ENCODE results near the gene NUP98.

NUP98 gene

DNA sequence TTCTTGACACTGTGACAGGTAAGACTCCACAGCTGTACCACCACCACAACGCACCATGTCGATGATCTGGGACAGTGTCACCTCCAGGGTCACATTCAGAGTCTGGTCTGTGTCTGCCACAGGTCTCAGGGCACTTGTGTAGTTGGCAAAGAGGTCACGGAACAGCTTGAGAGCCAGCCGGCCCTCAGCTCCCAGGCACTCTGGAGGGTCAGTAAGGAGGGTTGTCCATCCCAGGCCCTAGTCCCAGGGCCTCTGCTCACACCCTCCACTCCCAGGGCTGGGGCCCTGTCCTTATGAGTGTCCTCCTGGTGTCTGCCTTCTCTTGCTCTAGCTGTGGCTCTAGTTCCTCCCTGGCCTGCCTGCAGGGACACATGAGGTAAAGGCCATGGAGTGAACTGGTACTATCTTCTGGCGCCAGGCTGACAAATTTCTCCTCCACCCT, 127.6 kb downstream of the NUP98 start:
- Histone ChIP-seq H3K27ac (ENCODE audit: low read depth, low read length, severe bottlenecking) (no peak overlapping the region), H3K4me3 (ENCODE audit: extremely low read depth, insufficient read depth, low read length, poor library complexity, severe bottlenecking) (no peak overlapping the region), H3K36me3 (ENCODE audit: control insufficient read depth, insufficient read depth, low read length) (peaks cover 68% of the 10 kb centered on the region), H3K4me1 (ENCODE audit: control insufficient read depth, insufficient read depth, low read length, poor library complexity, severe bottlenecking) (peaks cover 6% of the 10 kb centered on the region), H3K9me3 (ENCODE audit: control insufficient read depth, low read length) (no peaks in the 10 kb centered on the region)
- 85 to 93% methylated on average over 5 of the region's 5 CpGs for WGBS, 2 experiments (ENCODE audit: insufficient coverage in 2 of 2)

DNA sequence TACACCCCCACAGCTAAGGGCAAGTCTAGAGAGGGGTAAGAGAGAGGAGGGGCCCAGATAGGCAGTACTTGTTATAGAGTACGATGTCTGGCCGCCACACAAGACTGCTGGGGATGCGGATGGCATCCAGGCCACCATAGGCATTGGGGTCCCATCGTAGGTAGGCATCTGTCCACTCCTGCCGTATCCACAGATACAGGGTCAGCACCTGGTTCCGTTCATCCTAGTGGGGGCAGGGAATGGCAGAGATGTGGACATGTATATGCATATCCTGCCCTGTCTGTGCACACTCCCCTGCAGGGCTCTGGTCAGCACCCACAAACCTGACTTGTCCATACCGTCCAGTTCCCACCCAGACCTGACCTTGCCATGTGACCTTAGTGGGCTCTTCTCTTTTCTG, 128.2 kb downstream of the NUP98 start:
- 98 to 100% methylated on average over 4 to 6 of the region's 7 CpGs for WGBS, 2 experiments (ENCODE audit: insufficient coverage in 2 of 2)
- no peak overlapping the region for H3K27ac ChIP-seq (ENCODE audit: low read depth, low read length, severe bottlenecking)
- no peak overlapping the region for H3K4me3 ChIP-seq (ENCODE audit: extremely low read depth, insufficient read depth, low read length, poor library complexity, severe bottlenecking)
- H3K36me3 ChIP-seq (ENCODE audit: control insufficient read depth, insufficient read depth, low read length): peaks cover 67% of the 10 kb centered on the region
- H3K4me1 ChIP-seq (ENCODE audit: control insufficient read depth, insufficient read depth, low read length, poor library complexity, severe bottlenecking): no peaks in the 10 kb centered on the region
- no peaks in the 10 kb centered on the region for H3K9me3 ChIP-seq (ENCODE audit: control insufficient read depth, low read length)

DNA sequence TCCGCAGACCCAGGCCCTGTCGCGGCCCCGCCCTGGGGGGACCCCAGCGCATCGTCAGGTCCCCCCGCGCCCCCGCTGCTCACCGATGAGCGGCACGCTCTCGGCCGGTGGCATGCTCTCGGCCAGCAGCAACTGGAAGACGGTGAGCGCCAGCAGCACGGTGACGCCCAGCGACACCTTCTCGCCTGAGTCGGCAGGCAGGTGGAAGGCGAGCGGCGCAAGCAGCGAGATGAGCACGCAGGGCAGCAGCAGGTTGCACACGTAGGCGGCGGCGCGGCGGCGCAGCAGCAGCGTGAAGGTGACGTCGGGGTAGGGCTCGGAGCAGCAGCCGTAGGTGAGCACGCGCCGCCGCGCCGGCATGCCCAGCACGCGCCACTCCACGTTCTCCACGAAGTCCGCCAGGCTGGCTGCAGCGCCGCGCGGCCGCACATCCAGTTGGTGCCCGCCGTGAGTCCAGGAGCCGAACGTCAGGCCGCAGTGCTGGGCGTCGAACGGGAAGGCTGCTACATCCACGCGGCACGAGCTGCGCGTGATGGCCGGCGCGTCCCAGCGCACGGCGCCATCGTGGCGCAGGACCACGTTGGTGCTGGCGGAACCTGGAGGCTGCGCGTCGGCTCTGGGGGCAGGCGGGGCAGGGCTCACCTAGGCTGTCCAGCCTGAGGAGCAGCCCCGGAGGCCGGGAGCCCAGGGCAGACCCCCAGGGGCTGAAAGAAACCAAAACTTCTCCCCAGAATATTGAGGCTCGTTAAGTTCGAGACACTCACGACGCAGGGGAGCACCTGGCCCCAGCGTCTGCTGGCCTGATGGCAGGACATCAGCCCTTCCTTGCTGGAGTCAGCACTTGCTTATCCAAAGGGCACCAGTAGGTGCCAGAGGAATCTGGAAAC, 130.0 kb downstream of the NUP98 start:
- H3K9me3 ChIP-seq (ENCODE audit: control insufficient read depth, low read length): no peaks in the 10 kb centered on the region
- 97 to 98% methylated on average over 88 to 89 of the region's 89 CpGs for whole genome bisulfite sequencing, 2 experiments (ENCODE audit: insufficient coverage in 2 of 2)
- no peak overlapping the region for H3K4me3 ChIP-seq (ENCODE audit: extremely low read depth, insufficient read depth, low read length, poor library complexity, severe bottlenecking)
- no peaks in the 10 kb centered on the region for H3K4me1 ChIP-seq (ENCODE audit: control insufficient read depth, insufficient read depth, low read length, poor library complexity, severe bottlenecking)
- peaks cover 54% of the 10 kb centered on the region for H3K36me3 ChIP-seq (ENCODE audit: control insufficient read depth, insufficient read depth, low read length)
- H3K27ac ChIP-seq (ENCODE audit: low read depth, low read length, severe bottlenecking): no peak overlapping the region

DNA sequence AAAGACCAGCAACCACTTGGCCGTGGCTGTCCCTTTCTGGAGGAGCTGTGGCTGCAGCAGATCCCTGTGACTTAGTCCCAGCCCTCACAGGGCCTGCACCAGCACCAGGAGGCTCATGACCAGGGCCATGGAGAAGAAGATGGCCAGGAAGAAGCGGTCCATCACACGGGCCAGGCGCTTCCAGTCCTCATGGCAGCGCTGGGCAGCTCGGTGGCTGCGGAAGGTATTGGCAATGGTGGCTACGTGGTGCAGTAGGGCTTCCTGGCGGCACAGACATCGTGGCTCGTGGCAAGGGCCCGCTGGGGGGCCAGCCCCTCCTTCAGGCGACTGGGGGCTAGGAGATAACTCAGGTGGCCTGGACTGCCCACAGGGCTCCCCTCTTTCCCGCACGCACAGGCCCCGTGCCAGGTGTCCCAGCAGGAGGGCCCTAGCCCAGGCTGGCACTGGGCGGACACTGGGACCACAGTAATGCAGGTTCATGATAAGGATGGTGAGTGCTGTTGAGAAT, 131.3 kb downstream of the NUP98 start:
- peaks cover 42% of the 10 kb centered on the region for H3K36me3 ChIP-seq (ENCODE audit: control insufficient read depth, insufficient read depth, low read length)
- 92 to 96% methylated on average over 14 to 17 of the region's 17 CpGs for WGBS, 2 experiments (ENCODE audit: insufficient coverage in 2 of 2)

DNA sequence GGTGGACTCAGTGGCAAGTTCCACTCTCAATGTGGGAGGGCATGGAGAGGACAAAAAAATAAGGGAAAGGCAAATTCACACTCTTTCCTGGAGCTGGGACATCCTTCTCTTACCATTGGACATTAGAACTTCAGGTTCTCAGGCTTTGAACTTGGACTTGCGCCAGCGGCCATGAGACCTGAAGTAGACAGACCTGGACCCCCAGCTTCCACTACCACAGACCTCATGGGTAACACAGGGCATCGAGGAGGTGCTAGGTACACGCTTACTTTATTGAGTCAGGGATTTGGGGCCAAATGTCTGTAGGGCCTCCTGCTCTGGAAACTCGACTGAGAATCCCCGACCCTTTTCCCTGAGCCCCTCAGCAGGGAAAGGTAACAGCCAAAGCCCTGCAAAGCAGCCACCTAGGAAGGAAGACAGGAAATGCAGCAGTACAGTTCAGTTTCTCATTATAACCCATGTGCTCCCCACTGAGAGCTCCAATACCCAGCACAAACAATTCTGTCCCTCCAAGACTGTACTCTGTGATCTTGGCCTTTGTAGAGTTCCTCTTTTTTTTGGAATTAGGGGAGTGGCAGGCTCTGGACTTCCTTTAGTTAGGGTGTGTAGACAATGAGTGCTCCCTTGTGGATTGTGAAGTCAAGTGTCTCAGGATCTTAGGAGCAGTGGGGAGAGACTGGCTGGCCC, 131.9 kb downstream of the NUP98 start:
- WGBS, 2 experiments (ENCODE audit: insufficient coverage in 2 of 2): 95 to 96% methylated on average over 6 of the region's 6 CpGs
- no peak overlapping the region for H3K27ac ChIP-seq (ENCODE audit: low read depth, low read length, severe bottlenecking)
- peaks cover 36% of the 10 kb centered on the region for H3K36me3 ChIP-seq (ENCODE audit: control insufficient read depth, insufficient read depth, low read length)
- H3K4me1 ChIP-seq (ENCODE audit: control insufficient read depth, insufficient read depth, low read length, poor library complexity, severe bottlenecking): no peaks in the 10 kb centered on the region
- no peak overlapping the region for H3K4me3 ChIP-seq (ENCODE audit: extremely low read depth, insufficient read depth, low read length, poor library complexity, severe bottlenecking)
- no peaks in the 10 kb centered on the region for H3K9me3 ChIP-seq (ENCODE audit: control insufficient read depth, low read length)

More for the DNA sequence above, 131.3 kb downstream of the NUP98 start:
- no peak overlapping the region for H3K27ac ChIP-seq (ENCODE audit: low read depth, low read length, severe bottlenecking)
- no peak overlapping the region for H3K4me3 ChIP-seq (ENCODE audit: extremely low read depth, insufficient read depth, low read length, poor library complexity, severe bottlenecking)
- no peaks in the 10 kb centered on the region for H3K9me3 ChIP-seq (ENCODE audit: control insufficient read depth, low read length)
- H3K4me1 ChIP-seq (ENCODE audit: control insufficient read depth, insufficient read depth, low read length, poor library complexity, severe bottlenecking): no peaks in the 10 kb centered on the region

DNA sequence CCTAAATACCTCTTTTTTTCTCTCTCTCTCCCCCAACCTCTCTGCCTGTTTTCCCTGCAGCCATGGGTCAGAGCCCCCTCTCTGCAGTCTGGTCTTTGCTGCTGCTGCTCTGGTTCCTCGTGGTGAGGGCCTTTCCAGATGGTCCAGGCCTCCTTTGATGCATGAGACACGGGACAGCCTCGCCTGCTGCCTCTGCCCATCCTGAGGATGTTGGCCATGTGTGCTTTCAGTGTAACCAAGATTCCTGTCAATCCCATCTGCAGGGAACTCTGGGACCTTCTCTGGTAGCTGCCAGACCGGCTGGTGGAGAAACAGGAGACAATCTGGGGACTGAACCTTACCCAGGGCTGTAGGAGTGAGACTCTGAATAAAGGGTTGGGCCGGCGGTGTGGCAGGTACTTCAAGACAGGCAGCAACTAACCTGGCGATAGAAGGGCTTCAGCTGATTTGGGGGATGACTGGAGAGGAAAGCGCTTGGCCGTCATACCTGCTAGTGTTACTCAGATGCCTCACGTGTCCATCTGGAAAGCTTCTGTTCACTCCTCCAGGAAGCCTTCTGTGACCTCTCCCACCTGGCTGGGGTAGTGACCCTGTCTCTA, 133.2 kb downstream of the NUP98 start:
- whole genome bisulfite sequencing, 2 experiments (ENCODE audit: insufficient coverage in 2 of 2): 90 to 93% methylated on average over 9 to 10 of the region's 10 CpGs
- Histone ChIP-seq H3K27ac (ENCODE audit: low read depth, low read length, severe bottlenecking) (no peak overlapping the region), H3K4me3 (ENCODE audit: extremely low read depth, insufficient read depth, low read length, poor library complexity, severe bottlenecking) (no peak overlapping the region)

DNA sequence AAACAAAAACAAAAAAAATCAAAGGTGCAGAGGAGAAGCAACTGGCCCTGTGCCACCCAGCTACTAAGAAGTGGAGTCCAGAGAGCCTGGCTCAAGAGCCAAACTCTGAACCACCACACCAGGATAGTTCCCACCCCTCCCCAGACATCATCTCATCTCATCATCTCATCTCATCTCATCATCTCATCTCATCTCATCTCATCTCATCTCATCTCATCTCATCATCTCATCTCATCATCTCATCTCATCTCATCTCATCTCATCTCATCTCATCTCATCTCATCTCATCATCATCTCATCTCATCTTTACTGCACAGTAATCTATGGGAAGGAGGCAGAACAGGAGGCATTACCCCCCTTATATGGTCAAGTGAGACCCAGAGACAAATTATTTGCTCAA, 134.5 kb downstream of the NUP98 start:
- H3K27ac ChIP-seq (ENCODE audit: low read depth, low read length, severe bottlenecking): no peak overlapping the region
- no peak overlapping the region for H3K4me3 ChIP-seq (ENCODE audit: extremely low read depth, insufficient read depth, low read length, poor library complexity, severe bottlenecking)
- no peaks in the 10 kb centered on the region for H3K9me3 ChIP-seq (ENCODE audit: control insufficient read depth, low read length)
- peaks cover 19% of the 10 kb centered on the region for H3K36me3 ChIP-seq (ENCODE audit: control insufficient read depth, insufficient read depth, low read length)
- no peaks in the 10 kb centered on the region for H3K4me1 ChIP-seq (ENCODE audit: control insufficient read depth, insufficient read depth, low read length, poor library complexity, severe bottlenecking)

More for the DNA sequence above, 133.2 kb downstream of the NUP98 start:
- Histone ChIP-seq H3K36me3 (ENCODE audit: control insufficient read depth, insufficient read depth, low read length) (peaks cover 24% of the 10 kb centered on the region), H3K4me1 (ENCODE audit: control insufficient read depth, insufficient read depth, low read length, poor library complexity, severe bottlenecking) (no peaks in the 10 kb centered on the region), H3K9me3 (ENCODE audit: control insufficient read depth, low read length) (no peaks in the 10 kb centered on the region)

DNA sequence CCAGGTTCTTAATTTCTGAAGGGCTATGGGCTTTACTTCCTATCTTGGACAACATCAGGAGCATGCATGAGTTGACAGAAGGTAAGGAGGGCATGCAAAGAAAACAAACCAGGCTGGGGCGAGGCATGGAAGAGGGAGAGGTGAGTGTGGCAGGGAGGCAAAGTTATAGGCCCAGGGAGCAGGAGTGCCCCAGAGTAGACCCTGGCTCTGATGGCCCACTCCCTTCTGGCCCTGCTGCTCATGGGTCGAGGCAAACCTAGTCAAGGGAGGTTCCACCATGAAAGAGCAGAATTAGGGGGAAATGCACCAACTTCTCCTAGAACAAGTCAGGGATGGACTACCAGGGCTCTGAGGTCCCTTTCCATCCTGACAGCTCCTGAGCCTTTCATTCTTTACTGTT, 136.4 kb downstream of the NUP98 start:
- 82 to 95% methylated on average over 2 of the region's 2 CpGs for WGBS, 2 experiments (ENCODE audit: insufficient coverage in 2 of 2)
- H3K36me3 ChIP-seq (ENCODE audit: control insufficient read depth, insufficient read depth, low read length): peaks cover 9% of the 10 kb centered on the region

DNA sequence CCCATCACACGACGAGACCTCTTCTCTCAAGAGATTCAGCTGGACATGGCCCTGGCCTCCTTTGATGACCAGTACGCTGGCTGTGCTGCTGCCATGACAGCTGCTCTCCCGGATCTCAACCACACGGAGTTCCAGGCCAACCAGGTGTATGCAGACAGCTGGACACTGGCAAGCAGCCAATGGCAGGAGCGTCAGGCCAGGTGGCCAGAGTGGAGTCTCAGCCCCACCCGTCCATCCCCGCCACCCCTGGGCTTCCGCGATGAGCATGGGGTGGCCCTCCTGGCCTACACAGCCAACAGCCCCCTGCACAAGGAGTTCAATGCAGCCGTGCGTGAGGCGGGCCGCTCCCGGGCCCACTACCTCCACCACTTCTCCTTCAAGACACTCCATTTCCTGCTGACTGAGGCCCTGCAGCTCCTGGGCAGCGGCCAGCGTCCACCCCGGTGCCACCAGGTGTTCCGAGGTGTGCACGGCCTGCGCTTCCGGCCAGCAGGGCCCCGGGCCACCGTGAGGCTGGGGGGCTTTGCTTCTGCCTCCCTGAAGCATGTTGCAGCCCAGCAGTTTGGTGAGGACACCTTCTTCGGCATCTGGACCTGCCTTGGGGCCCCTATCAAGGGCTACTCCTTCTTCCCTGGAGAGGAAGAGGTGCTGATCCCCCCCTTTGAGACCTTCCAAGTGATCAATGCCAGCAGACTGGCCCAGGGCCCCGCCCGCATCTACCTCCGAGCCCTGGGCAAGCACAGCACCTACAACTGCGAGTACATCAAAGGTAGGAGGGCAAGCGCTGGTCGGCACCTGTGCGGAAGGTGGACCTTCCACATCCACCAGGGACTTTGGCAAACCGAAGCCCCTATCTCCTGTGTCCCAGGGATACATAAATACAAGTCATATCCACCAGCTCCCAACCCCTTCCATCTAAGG, 137.5 kb downstream of the NUP98 start:
- 94 to 96% methylated on average over 30 to 33 of the region's 33 CpGs for WGBS, 2 experiments (ENCODE audit: insufficient coverage in 2 of 2)
- Histone ChIP-seq H3K27ac (ENCODE audit: low read depth, low read length, severe bottlenecking) (no peak overlapping the region), H3K4me1 (ENCODE audit: control insufficient read depth, insufficient read depth, low read length, poor library complexity, severe bottlenecking) (no peaks in the 10 kb centered on the region), H3K9me3 (ENCODE audit: control insufficient read depth, low read length) (no peaks in the 10 kb centered on the region), H3K4me3 (ENCODE audit: extremely low read depth, insufficient read depth, low read length, poor library complexity, severe bottlenecking) (no peak overlapping the region), H3K36me3 (ENCODE audit: control insufficient read depth, insufficient read depth, low read length) (peaks cover 6% of the 10 kb centered on the region)

More for the DNA sequence above, 136.4 kb downstream of the NUP98 start:
- no peak overlapping the region for H3K4me3 ChIP-seq (ENCODE audit: extremely low read depth, insufficient read depth, low read length, poor library complexity, severe bottlenecking)
- no peak overlapping the region for H3K27ac ChIP-seq (ENCODE audit: low read depth, low read length, severe bottlenecking)
- no peaks in the 10 kb centered on the region for H3K4me1 ChIP-seq (ENCODE audit: control insufficient read depth, insufficient read depth, low read length, poor library complexity, severe bottlenecking)
- H3K9me3 ChIP-seq (ENCODE audit: control insufficient read depth, low read length): no peaks in the 10 kb centered on the region

DNA sequence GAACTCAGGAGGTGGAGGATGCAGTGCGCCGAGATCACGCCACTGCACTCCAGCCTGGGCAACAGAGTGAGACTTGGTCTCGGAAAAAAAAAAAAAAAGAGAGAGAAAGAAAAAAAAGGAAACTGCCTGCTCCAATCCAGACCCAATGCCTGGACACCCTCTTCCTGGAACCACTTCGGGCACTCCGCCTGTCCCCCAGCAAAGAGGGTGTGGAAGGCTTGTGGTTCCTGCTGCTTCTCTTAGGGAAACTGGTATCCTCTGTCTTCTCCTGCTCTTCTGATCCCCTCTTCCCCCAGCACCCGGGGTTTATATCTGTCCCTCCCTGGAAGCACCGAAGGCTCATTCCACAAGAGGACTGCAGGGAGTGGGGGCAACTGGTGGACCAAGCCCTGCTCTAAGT, 139.1 kb downstream of the NUP98 start:
- Histone ChIP-seq H3K27ac (ENCODE audit: low read depth, low read length, severe bottlenecking) (no peak overlapping the region), H3K9me3 (ENCODE audit: control insufficient read depth, low read length) (no peaks in the 10 kb centered on the region)
- 91 to 100% methylated on average over 6 to 7 of the region's 8 CpGs for WGBS, 2 experiments (ENCODE audit: insufficient coverage in 2 of 2)

More for the DNA sequence above, 139.1 kb downstream of the NUP98 start:
- Histone ChIP-seq H3K4me1 (ENCODE audit: control insufficient read depth, insufficient read depth, low read length, poor library complexity, severe bottlenecking) (no peaks in the 10 kb centered on the region), H3K36me3 (ENCODE audit: control insufficient read depth, insufficient read depth, low read length) (no peaks in the 10 kb centered on the region), H3K4me3 (ENCODE audit: extremely low read depth, insufficient read depth, low read length, poor library complexity, severe bottlenecking) (no peak overlapping the region)
